ENCODE results near the gene TSPO2.

DNA sequence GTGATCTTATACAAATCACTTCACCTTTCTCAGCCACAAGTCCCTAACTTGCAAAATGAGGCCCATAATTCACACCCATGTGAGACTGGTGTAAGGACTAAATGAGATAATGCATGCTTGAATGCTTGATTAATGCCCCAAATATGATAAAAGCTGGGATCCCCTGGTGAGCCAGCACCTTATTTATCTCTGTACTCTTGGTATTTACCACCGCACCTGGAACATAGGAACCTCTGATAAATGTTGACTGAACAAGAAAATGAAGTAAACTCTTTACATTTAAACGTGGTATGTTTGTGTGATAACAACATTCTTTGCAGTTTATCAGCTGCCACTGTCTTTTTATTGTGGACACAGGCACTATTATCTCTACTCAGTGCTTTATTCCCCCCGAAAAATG lies 8.3 kb downstream of the TSPO2 start:
- TF ChIP-seq, protein P1, sequence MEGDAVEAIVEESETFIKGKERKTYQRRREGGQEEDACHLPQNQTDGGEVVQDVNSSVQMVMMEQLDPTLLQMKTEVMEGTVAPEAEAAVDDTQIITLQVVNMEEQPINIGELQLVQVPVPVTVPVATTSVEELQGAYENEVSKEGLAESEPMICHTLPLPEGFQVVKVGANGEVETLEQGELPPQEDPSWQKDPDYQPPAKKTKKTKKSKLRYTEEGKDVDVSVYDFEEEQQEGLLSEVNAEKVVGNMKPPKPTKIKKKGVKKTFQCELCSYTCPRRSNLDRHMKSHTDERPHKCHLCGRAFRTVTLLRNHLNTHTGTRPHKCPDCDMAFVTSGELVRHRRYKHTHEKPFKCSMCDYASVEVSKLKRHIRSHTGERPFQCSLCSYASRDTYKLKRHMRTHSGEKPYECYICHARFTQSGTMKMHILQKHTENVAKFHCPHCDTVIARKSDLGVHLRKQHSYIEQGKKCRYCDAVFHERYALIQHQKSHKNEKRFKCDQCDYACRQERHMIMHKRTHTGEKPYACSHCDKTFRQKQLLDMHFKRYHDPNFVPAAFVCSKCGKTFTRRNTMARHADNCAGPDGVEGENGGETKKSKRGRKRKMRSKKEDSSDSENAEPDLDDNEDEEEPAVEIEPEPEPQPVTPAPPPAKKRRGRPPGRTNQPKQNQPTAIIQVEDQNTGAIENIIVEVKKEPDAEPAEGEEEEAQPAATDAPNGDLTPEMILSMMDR (conservative IDR thresholded peaks at IDR 0.05): no peak
- no peak for TF ChIP-seq EZH2 (IDR thresholded peaks at IDR 0.05; ENCODE audit: low read depth)

Data from PC-9 (cell line).